Mesothelial cell of epicardium (in vitro differentiated cells): ENCODE measurements around the gene GALNT10. TPM values are rescaled to one million over a fixed set of nuclear protein-coding genes. Genes with fewer than 3 reads are reported as not detected.

Source experiments
- DNase-seq, 2 experiments: peaks; one replicate each; pipeline ENCODE4 v3.0.0; 2021; ENCODE audit warnings: low spot score in 2 of 2; ENCODE audit not compliant: unreplicated experiment in 2 of 2
- H3K27ac Mint-ChIP-seq: 2 replicates; pipeline ENCODE4 v1.8.0; 2021; ENCODE audit warnings: mixed read lengths
- H3K27me3 Mint-ChIP-seq: 2 replicates; pipeline ENCODE4 v1.8.0; 2021; ENCODE audit warnings: low read depth, mixed read lengths
- H3K36me3 Mint-ChIP-seq: 2 replicates; pipeline ENCODE4 v1.8.0; 2021; ENCODE audit warnings: mixed read lengths
- H3K4me1 Mint-ChIP-seq: 2 replicates; pipeline ENCODE4 v1.8.0; 2021; ENCODE audit warnings: mixed read lengths
- H3K4me3 Mint-ChIP-seq: 2 replicates; pipeline ENCODE4 v1.8.0; 2021; ENCODE audit warnings: mild to moderate bottlenecking, moderate library complexity, mixed read lengths
- H3K9me3 Mint-ChIP-seq: 2 replicates; pipeline ENCODE4 v1.8.0; 2021; ENCODE audit warnings: mixed read lengths
- CTCF ChIP-seq: fragments of 200-600 bp; sonication (generic); IDR thresholded peaks from one replicate; pipeline ENCODE4 v1.5.0; 2021; ENCODE audit warnings: antibody characterized with exemption; ENCODE audit not compliant: unreplicated experiment
- total RNA-seq: library from RNA; stranded (reverse); gene quantifications from 3 replicates; pipeline ENCODE4 v1.2.1, GENCODE V29; 2021

Gene GALNT10
- total RNA-seq, 1 donor from 2014 or later = 13.9 TPM

GRCh38 chr5:154301726-154302125 lies 111.2 kb downstream of the GALNT10 start:
- peaks cover 20% of the 10 kb centered on the region for H3K36me3 Mint-ChIP-seq
- no peak overlapping the region for H3K27ac Mint-ChIP-seq
- no peaks in the 10 kb centered on the region for H3K27me3 Mint-ChIP-seq
- peaks cover 36% of the 10 kb centered on the region for H3K9me3 Mint-ChIP-seq
- no peak overlapping the region for H3K4me3 Mint-ChIP-seq
- peaks cover 2% of the 10 kb centered on the region for H3K4me1 Mint-ChIP-seq
- DNase-seq = no peak
- no peak for TF ChIP-seq CTCF

- Mint-ChIP-seq H3K27me3 (no peaks in the 10 kb centered on the region), H3K36me3 (peaks cover 21% of the 10 kb centered on the region), H3K9me3 (peaks cover 38% of the 10 kb centered on the region), H3K4me1 (no peaks in the 10 kb centered on the region), H3K27ac (no peak overlapping the region), H3K4me3 (no peak overlapping the region)
- no peak for DNase-seq
- no peak for TF ChIP-seq CTCF
These were observed 111.6 kb downstream of the GALNT10 start for GRCh38 chr5:154302161-154302560.

GRCh38 chr5:154303133-154303532 lies 112.6 kb downstream of the GALNT10 start:
- Mint-ChIP-seq H3K4me1 (no peaks in the 10 kb centered on the region), H3K4me3 (no peak overlapping the region), H3K9me3 (peaks cover 38% of the 10 kb centered on the region), H3K27ac (no peak overlapping the region), H3K27me3 (no peaks in the 10 kb centered on the region), H3K36me3 (peaks cover 21% of the 10 kb centered on the region)
- DNase-seq = no peak
- TF ChIP-seq CTCF = no peak

- peaks cover 30% of the 10 kb centered on the region for H3K9me3 Mint-ChIP-seq
- no peak overlapping the region for H3K27ac Mint-ChIP-seq
These were observed 118.2 kb downstream of the GALNT10 start for GRCh38 chr5:154308443-154309370.

GRCh38 chr5:154309371-154309745 lies 118.8 kb downstream of the GALNT10 start:
- H3K4me3 Mint-ChIP-seq = no peak overlapping the region
- peaks cover 24% of the 10 kb centered on the region for H3K9me3 Mint-ChIP-seq
- no peak for TF ChIP-seq CTCF
- no peak for DNase-seq
- no peaks in the 10 kb centered on the region for H3K27me3 Mint-ChIP-seq
- peaks cover 18% of the 10 kb centered on the region for H3K36me3 Mint-ChIP-seq
- no peak overlapping the region for H3K27ac Mint-ChIP-seq
- peaks cover 3% of the 10 kb centered on the region for H3K4me1 Mint-ChIP-seq

More at GRCh38 chr5:154308443-154309370, 118.2 kb downstream of the GALNT10 start:
- peaks cover 21% of the 10 kb centered on the region for H3K36me3 Mint-ChIP-seq
- H3K27me3 Mint-ChIP-seq = no peaks in the 10 kb centered on the region
- DNase-seq = no peak
- no peak for TF ChIP-seq CTCF
- peaks cover 3% of the 10 kb centered on the region for H3K4me1 Mint-ChIP-seq
- H3K4me3 Mint-ChIP-seq = no peak overlapping the region
